HG02938 (cell line): ENCODE measurements around the gene GRID1.
"Not testable (repeated sequence)": the region's sequence is repeated elsewhere in the genome, so short reads cannot be mapped to it uniquely, and the experiment has no call there.

ENCODE experiments used
- ATAC-seq: cut with Tn5 transposase; IDR thresholded peaks from one replicate; pipeline ENCODE4 v1.9.1; 2021; ENCODE audit warnings: mild to moderate bottlenecking, moderate library complexity; ENCODE audit not compliant: unreplicated experiment

Gene GRID1

GRCh38 chr10:86256690-86257315 is 109.8 kb downstream of the GRID1 start:
- ATAC-seq = no peak

GRCh38 chr10:86255405-86256251 is 111.0 kb downstream of the GRID1 start:
- no peak for ATAC-seq

DNA sequence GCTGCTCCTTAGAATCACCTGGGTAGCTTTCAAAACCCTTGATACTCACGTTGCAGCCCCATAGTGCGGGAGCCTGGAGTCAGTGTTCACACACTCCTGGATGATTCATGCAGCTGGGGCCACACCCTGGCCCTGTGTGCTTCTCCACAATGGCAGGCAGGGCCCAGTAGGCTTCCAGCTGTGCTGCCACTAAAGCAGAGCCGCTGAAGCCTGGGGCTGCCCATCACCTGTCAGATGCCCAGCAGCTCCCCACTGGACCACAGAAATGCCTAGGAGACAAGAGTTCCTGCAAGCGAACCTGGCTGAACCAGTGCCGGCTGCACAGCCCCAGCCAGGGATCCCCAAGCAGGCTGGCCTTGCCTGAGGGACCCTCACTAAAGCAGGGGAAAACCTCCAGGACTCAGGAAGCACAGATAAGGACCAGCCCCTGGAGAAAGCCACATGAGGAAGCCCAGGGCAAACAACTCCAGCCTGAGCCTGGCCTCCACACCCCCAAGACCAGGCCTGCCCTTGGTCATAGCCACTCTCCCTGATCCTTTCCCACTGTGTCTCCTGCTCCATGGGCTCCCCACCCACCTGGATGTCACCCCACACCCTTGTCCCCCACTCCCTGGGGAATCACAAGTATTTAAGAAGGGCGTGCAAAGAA is 111.9 kb downstream of the GRID1 start:
- no peak for ATAC-seq

DNA sequence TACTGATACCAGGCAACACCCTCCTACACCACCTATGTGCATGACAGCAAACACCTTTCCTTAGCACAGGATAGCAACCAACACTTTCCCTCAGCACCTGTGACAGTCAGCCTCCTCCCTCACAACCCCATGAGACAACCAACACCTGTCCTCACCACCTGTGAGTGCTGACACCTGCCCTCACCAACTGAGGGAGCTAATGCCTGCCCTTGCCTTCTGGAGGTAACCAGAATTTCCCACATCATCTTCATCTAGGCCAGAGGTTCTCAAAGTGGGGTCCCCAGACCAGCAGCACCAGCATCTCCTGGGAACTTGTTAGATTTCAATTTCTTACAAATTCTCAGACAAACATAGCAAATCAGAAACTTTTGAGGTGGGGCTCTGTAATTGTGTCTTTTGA is 112.5 kb downstream of the GRID1 start:
- no peak for ATAC-seq

- no peak for ATAC-seq
Measured at GRCh38 chr10:86253091-86254072, 113.2 kb downstream of the GRID1 start.

- ATAC-seq = no peak
Measured at GRCh38 chr10:86252556-86252955, 114.0 kb downstream of the GRID1 start.

GRCh38 chr10:86252079-86252478 is 114.5 kb downstream of the GRID1 start:
- ATAC-seq = no peak

GRCh38 chr10:86251426-86251825 is 115.2 kb downstream of the GRID1 start:
- ATAC-seq = no peak

DNA sequence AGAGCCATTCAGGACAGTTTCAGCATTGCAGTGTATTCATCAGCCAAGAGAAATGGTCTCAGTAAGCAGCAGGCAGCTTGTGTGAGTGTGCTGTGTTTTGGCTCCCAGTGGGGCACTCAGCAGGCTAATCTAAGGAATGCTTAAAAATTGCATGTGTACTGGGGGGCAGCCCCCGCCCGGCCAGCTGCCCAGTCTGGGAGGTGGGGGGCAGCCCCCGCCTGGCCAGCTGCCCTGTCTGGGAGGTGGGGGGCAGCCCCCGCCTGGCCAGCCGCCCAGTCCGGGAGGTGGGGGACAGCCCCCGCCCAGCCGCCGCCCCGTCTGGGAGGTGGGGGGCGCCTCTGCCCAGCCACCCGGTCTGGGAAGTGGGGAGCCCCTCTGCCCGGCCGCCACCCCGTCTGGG is 116.2 kb downstream of the GRID1 start:
- no peak for ATAC-seq

DNA sequence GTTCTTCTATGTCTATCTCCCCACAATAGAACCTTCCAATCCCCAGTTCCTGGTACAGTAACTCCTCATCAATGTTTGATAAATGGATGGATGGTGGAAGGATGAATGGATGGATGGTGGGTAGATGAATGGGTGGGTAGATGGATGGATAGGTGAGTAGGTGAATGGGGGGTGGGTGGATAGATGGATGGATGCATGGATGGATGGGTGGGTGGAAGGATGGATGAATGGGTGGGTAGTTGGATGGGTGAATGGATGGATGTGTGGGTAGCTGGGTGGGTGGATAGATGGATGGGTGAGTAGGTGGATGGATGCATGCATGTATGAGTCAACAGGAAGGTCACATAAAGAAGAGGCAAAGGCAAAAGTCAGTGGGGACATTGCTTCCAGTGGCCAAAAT is 116.8 kb downstream of the GRID1 start:
- no peak for ATAC-seq

DNA sequence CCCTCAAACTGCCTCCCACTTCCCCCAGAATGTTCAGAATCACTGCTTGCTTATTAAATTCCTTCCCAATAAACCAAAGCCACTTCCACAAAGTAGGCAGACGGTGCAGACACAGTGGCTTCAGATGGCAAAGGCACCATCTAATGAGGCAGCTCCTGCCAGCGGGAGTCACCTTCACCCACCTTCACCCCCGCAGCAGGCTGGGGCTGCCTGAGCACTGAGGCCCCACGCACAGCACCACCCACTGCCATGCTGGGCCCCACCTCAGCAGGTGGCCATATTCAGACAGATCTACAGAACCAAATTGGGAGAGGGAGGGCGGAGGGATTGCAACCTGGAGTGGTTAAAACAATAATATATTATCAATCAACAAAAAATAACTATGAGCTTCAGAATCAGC is 118.5 kb downstream of the GRID1 start:
- ATAC-seq = no peak

DNA sequence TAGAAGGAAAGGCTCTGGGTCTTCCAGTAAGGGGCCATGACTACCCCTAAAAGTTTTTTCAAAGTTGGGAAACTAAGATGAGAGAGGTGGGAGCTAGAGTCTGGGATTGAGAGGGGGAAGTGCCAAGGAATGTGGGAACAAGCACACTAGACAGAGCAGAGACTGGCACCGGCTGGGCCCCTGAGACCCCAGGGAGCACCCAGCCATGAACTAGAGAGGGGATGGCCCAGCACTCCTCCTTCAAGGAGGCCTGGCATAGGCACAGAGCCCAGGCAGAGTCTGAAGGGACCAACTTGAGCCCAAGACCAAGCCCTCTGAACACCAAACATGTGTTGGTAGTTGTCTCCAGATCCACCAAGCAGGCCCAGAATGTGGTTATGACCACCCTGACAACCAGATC is 119.0 kb downstream of the GRID1 start:
- ATAC-seq = no peak

DNA sequence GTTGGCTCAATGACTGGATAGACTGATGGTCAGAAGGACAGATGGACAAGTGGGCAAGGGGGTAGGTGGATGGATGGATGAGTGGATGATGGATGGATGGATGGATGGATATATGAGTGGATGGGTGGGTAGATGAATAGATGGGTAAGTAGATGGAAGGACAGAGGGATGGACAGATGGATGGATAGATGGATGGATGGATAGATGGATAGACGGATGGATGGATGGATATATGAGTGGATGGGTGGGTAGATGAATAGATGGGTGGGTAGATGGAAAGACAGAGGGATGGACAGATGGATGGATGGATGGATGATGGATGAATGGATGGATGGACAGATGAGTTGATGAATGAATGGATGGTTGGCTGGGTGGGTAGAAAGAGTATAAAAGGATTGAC is 119.5 kb downstream of the GRID1 start:
- no peak for ATAC-seq

- no peak for ATAC-seq
Measured at GRCh38 chr10:86246279-86246940, 120.2 kb downstream of the GRID1 start.

GRCh38 chr10:86245015-86245394 is 121.6 kb downstream of the GRID1 start:
- no peak for ATAC-seq

DNA sequence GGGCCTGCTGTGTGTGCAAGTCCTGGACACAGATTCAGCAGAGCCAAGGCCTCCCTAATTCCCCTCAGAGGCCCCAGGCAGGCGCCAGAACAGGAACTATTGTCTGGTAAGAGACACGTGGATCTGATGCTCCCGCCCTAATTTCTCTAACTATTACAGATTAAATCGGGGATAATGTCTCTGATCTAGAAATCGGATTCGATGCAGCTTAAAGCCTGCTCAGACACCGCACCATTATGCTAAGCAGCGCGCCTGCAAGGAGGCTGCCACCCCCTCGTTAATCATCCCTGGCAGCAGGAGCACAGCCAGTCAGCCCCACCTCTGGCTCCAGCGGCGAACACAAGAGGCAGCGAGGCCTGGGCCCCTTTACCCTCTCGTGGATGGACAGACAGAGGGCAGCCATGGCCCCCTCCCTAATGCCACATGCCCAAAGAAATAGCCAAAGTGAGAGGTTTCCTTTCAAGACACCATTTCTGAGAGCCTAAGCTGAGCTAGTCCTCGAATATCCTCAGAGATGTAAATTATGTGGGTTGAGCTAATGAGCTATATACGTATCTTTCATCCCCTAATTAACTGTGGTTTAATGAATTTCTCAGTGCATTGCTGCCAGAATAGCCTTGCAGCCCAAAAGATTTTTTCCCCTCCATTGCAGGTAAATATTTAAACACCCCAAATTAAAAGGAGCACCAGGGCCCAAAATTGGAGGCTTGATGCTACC is 122.1 kb downstream of the GRID1 start:
- ATAC-seq = no peak

DNA sequence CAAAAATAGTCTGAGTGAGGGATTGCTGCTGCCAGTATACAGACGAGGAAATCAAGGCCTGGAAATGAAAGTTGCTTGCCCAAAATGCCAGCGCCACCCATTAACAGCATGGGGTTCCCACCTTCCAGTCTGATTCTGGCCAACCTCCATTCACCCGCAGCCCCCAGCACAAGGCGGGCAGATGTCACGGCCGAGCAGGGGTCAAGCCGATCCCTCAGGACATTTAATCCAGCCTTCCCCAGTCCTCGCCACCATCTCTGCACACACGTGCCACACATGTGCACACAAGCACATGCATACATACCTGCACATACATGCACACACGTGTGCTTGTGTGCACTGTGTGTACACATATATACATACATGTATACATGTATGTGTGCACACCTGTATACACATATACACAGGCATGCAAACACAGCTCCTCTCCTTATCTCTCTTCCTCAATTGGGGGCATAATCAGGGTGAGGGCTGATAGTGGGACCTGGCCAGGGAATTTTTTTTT is 122.9 kb downstream of the GRID1 start:
- ATAC-seq = no peak

DNA sequence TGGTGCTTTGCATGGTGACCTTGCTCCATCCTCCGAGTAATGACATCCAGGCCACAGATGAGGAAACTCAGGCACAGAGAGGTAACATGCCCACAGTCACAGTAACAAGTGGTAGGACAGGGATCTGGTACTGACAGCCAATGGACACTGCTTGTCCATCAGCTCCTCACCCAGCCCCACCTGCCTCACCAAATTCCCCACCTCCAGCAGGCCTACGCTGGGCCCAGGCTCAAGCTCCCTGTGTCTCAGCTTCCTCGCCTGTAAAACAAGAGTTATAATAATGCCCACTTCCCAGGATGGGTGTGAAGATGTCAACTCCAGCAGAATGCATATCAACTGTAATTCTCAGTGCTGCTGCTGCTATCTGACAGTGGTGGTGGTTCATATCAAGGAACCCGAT is 123.8 kb downstream of the GRID1 start:
- no peak for ATAC-seq

DNA sequence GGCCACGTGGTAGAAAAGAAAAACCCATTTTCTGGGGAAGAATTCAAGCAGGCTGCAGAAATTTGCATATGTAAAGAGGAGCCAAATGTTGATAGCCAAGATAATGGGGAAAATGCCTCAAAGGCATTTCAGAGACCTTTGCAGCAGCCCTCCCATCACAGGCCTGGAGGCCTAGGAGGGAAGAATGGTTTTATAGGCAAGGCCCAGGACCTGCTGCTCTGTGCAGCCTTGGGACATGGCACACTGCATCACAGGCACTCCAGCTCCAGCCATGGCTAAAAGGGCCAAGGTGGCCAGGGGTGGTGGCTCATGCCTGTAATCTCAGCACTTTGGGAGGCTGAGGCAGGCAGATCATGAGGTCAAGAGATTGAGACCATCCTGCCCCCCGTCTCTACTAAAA is 128.5 kb downstream of the GRID1 start:
- not testable (repeated sequence) for ATAC-seq
